SK-N-SH (cell line): ENCODE measurements around the gene RPSA. TPM values are rescaled to one million over a fixed set of nuclear protein-coding genes. Genes with fewer than 3 reads are reported as not detected.

Experiments used
- CTCF ChIA-PET: fragments of 300-600, 350-600 bp; formaldehyde crosslinking; extraction: SDS; loops from one replicate; lab custom pipeline; 2021; lab: Yijun Ruan, JAX
- POLR2A ChIA-PET: fragments of 350-600 bp; sonication (Branson Sonifier 250); formaldehyde crosslinking; extraction: SDS; loops from one replicate; lab custom pipeline; 2020; ENCODE audit warnings: antibody characterized with exemption, inconsistent platforms; lab: Yijun Ruan, JAX
- DNase-seq: peaks from one replicate; pipeline ENCODE4 v3.0.0; 2012
- H2AFZ ChIP-seq: fragments of 200-600 bp; sonication (generic); 2 replicates; pipeline ENCODE4 v1.8.1; 2016; ENCODE audit warnings: antibody characterized with exemption, mild to moderate bottlenecking, low read depth
- H3F3A ChIP-seq: fragments of 200-600 bp; sonication (generic); replicated peaks from 2 replicates; pipeline ENCODE3; 2016; ENCODE audit warnings: antibody characterized with exemption, mild to moderate bottlenecking; ENCODE audit not compliant: insufficient read depth
- H3K27ac ChIP-seq, 2 experiments: fragments of 200-500 bp in 1 of 2; fragments of 200-600 bp in 1 of 2; sonication (Bioruptor generic) in 1 of 2; sonication (generic), shearing (Covaris generic) in 1 of 2; 2 replicates each; pipeline versions ENCODE4 v1.5.1 to v1.6.1; 2014 to 2016; ENCODE audit warnings: low read depth in 2 of 2, inconsistent platforms in 1 of 2, low read length in 1 of 2, mild to moderate bottlenecking in 1 of 2, mixed read lengths in 1 of 2
- H3K27me3 ChIP-seq: fragments of 200-600 bp; sonication (generic), shearing (Covaris generic); 2 replicates; pipeline ENCODE4 v1.6.1; 2016; ENCODE audit warnings: mixed run types; ENCODE audit not compliant: insufficient read depth
- H3K36me3 ChIP-seq, 2 experiments: fragments of 200-500 bp in 1 of 2; fragments of 200-600 bp in 1 of 2; sonication (Bioruptor generic) in 1 of 2; sonication (generic) in 1 of 2; replicated peaks in 1 of 2; 2 replicates each; pipeline versions ENCODE3 to v1.5.1; 2014 to 2016; ENCODE audit warnings: low read length in 1 of 2, mild to moderate bottlenecking in 1 of 2; ENCODE audit not compliant: insufficient read depth in 2 of 2, control insufficient read depth in 1 of 2
- H3K4me1 ChIP-seq, 2 experiments: fragments of 200-500 bp in 1 of 2; fragments of 200-600 bp in 1 of 2; sonication (Bioruptor generic) in 1 of 2; sonication (generic), shearing (Covaris generic) in 1 of 2; 2 replicates each; pipeline versions ENCODE4 v1.5.1 to v1.6.1; 2014 to 2016; ENCODE audit warnings: low read depth in 1 of 2, low read length in 1 of 2, mixed run types in 1 of 2; ENCODE audit not compliant: insufficient read depth in 2 of 2, control insufficient read depth in 1 of 2
- H3K4me2 ChIP-seq: fragments of 200-600 bp; sonication (generic), shearing (Covaris generic); 2 replicates; pipeline ENCODE4 v1.6.1; 2017; ENCODE audit warnings: mixed run types
- H3K4me3 ChIP-seq, 2 experiments: fragments of 200-500 bp in 1 of 2; fragments of 200-600 bp in 1 of 2; sonication (Bioruptor generic) in 1 of 2; sonication (generic), shearing (Covaris generic) in 1 of 2; 2 replicates each; pipeline versions ENCODE4 v1.5.1 to v1.8.1; 2014 to 2016; ENCODE audit warnings: low read depth in 2 of 2, inconsistent platforms in 1 of 2, low read length in 1 of 2, mild to moderate bottlenecking in 1 of 2, mixed read lengths in 1 of 2, moderate library complexity in 1 of 2
- H3K79me2 ChIP-seq: fragments of 200-600 bp; sonication (generic); 2 replicates; pipeline ENCODE4 v1.8.1; 2017; ENCODE audit warnings: mild to moderate bottlenecking; ENCODE audit not compliant: insufficient read depth
- H3K9ac ChIP-seq: fragments of 200-600 bp; sonication (generic); 2 replicates; pipeline ENCODE4 v1.6.1; 2017; ENCODE audit warnings: mixed run types
- H3K9me2 ChIP-seq: fragments of 200-600 bp; sonication (generic); 2 replicates; pipeline ENCODE4 v1.6.1; 2017; ENCODE audit warnings: mixed run types
- H3K9me3 ChIP-seq: fragments of 200-600 bp; sonication (generic); 2 replicates; pipeline ENCODE4 v1.6.1; 2017; ENCODE audit warnings: mixed run types, mild to moderate bottlenecking, moderate library complexity
- H4K20me1 ChIP-seq: fragments of 200-600 bp; sonication (generic); 2 replicates; pipeline ENCODE4 v1.6.1; 2017; ENCODE audit warnings: mild to moderate bottlenecking, mixed run types; ENCODE audit not compliant: insufficient read depth
- CHD2 ChIP-seq: fragments of 150-350 bp; IDR thresholded peaks from 2 replicates; pipeline ENCODE4 v1.6.1; 2018; ENCODE audit warnings: low read length; ENCODE audit not compliant: partially characterized antibody
- EP300 ChIP-seq, 2 experiments: IDR thresholded peaks; 2 replicates each; pipeline versions ENCODE4 v1.4.0 to v1.6.1; 2012; ENCODE audit warnings: borderline replicate concordance in 1 of 2, low read depth in 1 of 2, low read length in 1 of 2
- FOXM1 ChIP-seq: IDR thresholded peaks from 2 replicates; pipeline ENCODE4 v1.4.0; 2012; ENCODE audit warnings: low read depth, mild to moderate bottlenecking
- GABPA ChIP-seq: IDR thresholded peaks from 2 replicates; pipeline ENCODE4 v1.4.0; 2012; ENCODE audit warnings: low read depth, mild to moderate bottlenecking
- JUND ChIP-seq: IDR thresholded peaks from 2 replicates; pipeline ENCODE4 v1.4.0; 2012
- MEF2A ChIP-seq: IDR thresholded peaks from 2 replicates; pipeline ENCODE4 v1.4.0; 2012; ENCODE audit warnings: low read depth, borderline replicate concordance
- NRF1 ChIP-seq: IDR thresholded peaks from 2 replicates; pipeline ENCODE4 v1.6.1; 2012; ENCODE audit warnings: low read depth, mild to moderate bottlenecking, low read length
- REST ChIP-seq: IDR thresholded peaks from 2 replicates; pipeline ENCODE4 v1.6.1; 2012; ENCODE audit warnings: mild to moderate bottlenecking, low read depth, low read length, moderate library complexity
- RFX5 ChIP-seq: IDR thresholded peaks from 2 replicates; pipeline ENCODE4 v1.6.1; 2012; ENCODE audit warnings: mild to moderate bottlenecking, improper control_type of control experiment, low read length
- RXRA ChIP-seq: IDR thresholded peaks from 2 replicates; pipeline ENCODE4 v1.4.0; 2012; ENCODE audit warnings: low read depth, mild to moderate bottlenecking, borderline replicate concordance
- SMC3 ChIP-seq: IDR thresholded peaks from 2 replicates; pipeline ENCODE4 v1.6.1; 2012; ENCODE audit warnings: low read depth, low read length, improper control_type of control experiment
- TAF1 ChIP-seq: IDR thresholded peaks from 2 replicates; pipeline ENCODE4 v1.6.1; 2012; ENCODE audit warnings: low read depth, mild to moderate bottlenecking, low read length, moderate library complexity, borderline replicate concordance
- TEAD4 ChIP-seq: IDR thresholded peaks from 2 replicates; pipeline ENCODE4 v1.4.0; 2012; ENCODE audit warnings: mild to moderate bottlenecking, borderline replicate concordance; ENCODE audit not compliant: insufficient read depth
- USF1 ChIP-seq: IDR thresholded peaks from 2 replicates; pipeline ENCODE4 v1.4.0; 2012; ENCODE audit warnings: low read depth, borderline replicate concordance
- YY1 ChIP-seq: IDR thresholded peaks from 2 replicates; pipeline ENCODE4 v1.4.0; 2012; ENCODE audit warnings: low read depth, mild to moderate bottlenecking
- ZBTB33 ChIP-seq: IDR thresholded peaks from 2 replicates; pipeline ENCODE4 v1.4.0; 2012; ENCODE audit warnings: low read depth, borderline replicate concordance
- WGBS: methylation state at CpG from one replicate; pipeline ENCODE4 v1.1.6; 2017; ENCODE audit warnings: low lambda C conversion rate; 5-methylcytosine and 5-hydroxymethylcytosine counted together
- polyA plus RNA-seq, 3 experiments: library from polyadenylated mRNA; depleted of rRNA; stranded (reverse); fragments of >200 nt; gene quantifications; 2 replicates each; pipeline ENCODE4 v1.2.3, GENCODE V29; 2012
- TF ChIP-seq, protein P1 (sequence below): fragments of 150-350 bp; IDR thresholded peaks from 2 replicates; pipeline ENCODE4 v1.6.1; 2017; ENCODE audit warnings: antibody characterized with exemption, low read length, low read depth, borderline replicate concordance
- TF ChIP-seq, protein P2 (sequence below): fragments of 150-350 bp; IDR thresholded peaks from 2 replicates; pipeline ENCODE4 v1.6.1; 2016; ENCODE audit warnings: mild to moderate bottlenecking, low read depth, low read length

Gene RPSA
- polyA plus RNA-seq, 1 of the 3 experiments (the other 2 are of a cell fraction) = 2,958 TPM

DNA sequence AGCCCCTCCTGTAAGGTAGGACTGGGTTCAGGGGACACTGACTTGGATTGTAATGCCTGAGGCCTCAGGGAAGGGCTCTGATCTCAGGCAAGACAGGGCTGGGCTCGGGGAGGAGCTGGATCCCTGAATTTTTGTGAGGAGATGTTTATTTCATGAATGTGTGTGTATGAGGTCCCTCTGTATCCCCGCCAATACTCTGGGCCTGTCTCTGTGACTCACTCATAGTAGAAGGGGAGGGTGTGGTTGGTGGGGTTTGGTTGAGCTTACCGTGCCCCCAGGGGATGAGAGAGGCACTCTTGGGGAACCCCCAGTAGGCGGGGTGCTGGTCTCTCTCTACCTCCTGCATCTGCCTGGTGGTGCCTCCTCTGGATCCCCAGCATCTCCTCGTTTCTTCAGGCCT lies 28.1 kb downstream of the RPSA start:
- 0 out of 2 replicates have a peak overlapping the region, but pooled peaks have one; percentile 46 for H2AFZ ChIP-seq

More for the DNA sequence above, 28.1 kb downstream of the RPSA start:
- H3K27me3 ChIP-seq = no peaks in the 10 kb centered on the region
- no peaks in the 10 kb centered on the region for H3K9me2 ChIP-seq
- TF ChIP-seq YY1 (no peak), RFX5 (no peak), TEAD4 (no peak), CHD2 (no peak), REST (no peak), SMC3 (no peak), TAF1 (no peak), JUND (no peak), GABPA (no peak), RXRA (no peak), FOXM1 (no peak), USF1 (no peak), EP300 (IDR thresholded peaks at IDR 0.05; ENCODE audit: borderline replicate concordance in 1 of 2, low read depth in 1 of 2, low read length in 1 of 2) (no peak), MEF2A (no peak), ZBTB33 (no peak), NRF1 (no peak)
- TF ChIP-seq, protein P1, sequence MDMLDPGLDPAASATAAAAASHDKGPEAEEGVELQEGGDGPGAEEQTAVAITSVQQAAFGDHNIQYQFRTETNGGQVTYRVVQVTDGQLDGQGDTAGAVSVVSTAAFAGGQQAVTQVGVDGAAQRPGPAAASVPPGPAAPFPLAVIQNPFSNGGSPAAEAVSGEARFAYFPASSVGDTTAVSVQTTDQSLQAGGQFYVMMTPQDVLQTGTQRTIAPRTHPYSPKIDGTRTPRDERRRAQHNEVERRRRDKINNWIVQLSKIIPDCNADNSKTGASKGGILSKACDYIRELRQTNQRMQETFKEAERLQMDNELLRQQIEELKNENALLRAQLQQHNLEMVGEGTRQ = no peak
- TF ChIP-seq, protein P2, sequence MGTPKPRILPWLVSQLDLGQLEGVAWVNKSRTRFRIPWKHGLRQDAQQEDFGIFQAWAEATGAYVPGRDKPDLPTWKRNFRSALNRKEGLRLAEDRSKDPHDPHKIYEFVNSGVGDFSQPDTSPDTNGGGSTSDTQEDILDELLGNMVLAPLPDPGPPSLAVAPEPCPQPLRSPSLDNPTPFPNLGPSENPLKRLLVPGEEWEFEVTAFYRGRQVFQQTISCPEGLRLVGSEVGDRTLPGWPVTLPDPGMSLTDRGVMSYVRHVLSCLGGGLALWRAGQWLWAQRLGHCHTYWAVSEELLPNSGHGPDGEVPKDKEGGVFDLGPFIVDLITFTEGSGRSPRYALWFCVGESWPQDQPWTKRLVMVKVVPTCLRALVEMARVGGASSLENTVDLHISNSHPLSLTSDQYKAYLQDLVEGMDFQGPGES = no peak
- no peaks in the 10 kb centered on the region for H3K79me2 ChIP-seq
- H3K36me3 ChIP-seq = no peaks in the 10 kb centered on the region
- H3K9me3 ChIP-seq = no peaks in the 10 kb centered on the region
- H3K4me2 ChIP-seq = no peak overlapping the region
- ChIA-PET CTCF (interaction anchor here (0.9 to 3.6 kb wide), 3 partner anchors 13 to 757 kb away, joined by 3 to 16 read pairs (median 3); no protein-coding TSS in a partner anchor), POLR2A (interaction anchor here (1.6 kb wide), 1 partner anchor 27 kb away, joined by 4 read pairs; no protein-coding TSS in a partner anchor)
- no peak overlapping the region for H3K9ac ChIP-seq
- H3F3A ChIP-seq = no peaks in the 10 kb centered on the region
- no peak for DNase-seq
- no peak overlapping the region for H3K27ac ChIP-seq
- WGBS = 45% methylated on average over 2 of the region's 5 CpGs
- H3K4me3 ChIP-seq = no peak overlapping the region
- H3K4me1 ChIP-seq = peaks cover 0 to 14% of the 10 kb centered on the region in 2 experiments; a peak in 1 of 4 replicates
- H4K20me1 ChIP-seq = no peaks in the 10 kb centered on the region
